ENCODE data around the gene IGIP.

DNA sequence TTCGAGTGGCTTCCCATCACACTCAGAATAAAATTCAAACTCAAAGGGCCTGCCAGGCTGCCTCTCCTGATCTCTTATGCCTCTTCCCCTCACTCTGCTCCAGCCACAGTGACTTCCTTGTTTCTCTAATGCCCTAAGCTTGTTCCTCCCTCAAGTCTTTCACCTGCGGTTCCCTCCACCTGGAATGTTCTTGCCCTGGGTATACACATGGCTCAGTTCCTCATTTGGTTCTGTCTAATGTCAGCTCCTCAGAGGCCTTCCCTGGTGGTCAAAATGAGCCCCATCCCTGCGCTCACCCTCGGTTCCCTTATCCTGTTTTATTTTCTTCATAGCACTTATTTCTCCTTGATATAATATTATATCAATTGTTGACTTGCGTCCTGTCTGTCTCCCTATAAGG is 36.5 kb downstream of the IGIP start:
- TF ChIP-seq, protein P1, sequence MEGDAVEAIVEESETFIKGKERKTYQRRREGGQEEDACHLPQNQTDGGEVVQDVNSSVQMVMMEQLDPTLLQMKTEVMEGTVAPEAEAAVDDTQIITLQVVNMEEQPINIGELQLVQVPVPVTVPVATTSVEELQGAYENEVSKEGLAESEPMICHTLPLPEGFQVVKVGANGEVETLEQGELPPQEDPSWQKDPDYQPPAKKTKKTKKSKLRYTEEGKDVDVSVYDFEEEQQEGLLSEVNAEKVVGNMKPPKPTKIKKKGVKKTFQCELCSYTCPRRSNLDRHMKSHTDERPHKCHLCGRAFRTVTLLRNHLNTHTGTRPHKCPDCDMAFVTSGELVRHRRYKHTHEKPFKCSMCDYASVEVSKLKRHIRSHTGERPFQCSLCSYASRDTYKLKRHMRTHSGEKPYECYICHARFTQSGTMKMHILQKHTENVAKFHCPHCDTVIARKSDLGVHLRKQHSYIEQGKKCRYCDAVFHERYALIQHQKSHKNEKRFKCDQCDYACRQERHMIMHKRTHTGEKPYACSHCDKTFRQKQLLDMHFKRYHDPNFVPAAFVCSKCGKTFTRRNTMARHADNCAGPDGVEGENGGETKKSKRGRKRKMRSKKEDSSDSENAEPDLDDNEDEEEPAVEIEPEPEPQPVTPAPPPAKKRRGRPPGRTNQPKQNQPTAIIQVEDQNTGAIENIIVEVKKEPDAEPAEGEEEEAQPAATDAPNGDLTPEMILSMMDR (IDR thresholded peaks at IDR 0.05; ENCODE audit: insufficient read depth, low read depth, low read length), result no peak
- no peak for TF ChIP-seq EZH2 (IDR thresholded peaks at IDR 0.05; ENCODE audit: insufficient read depth, low read length)

Measured in astrocyte (in vitro differentiated cells and primary cell).